Activated T-cell treated with anti-CD3 and anti-CD28 coated beads for 24 hours (primary cell): ENCODE measurements around the gene ZNF423.

Source experiments
- DNase-seq: peaks from one replicate; pipeline ENCODE4 v3.0.0-alpha.2; 2020; ENCODE audit warnings: low read depth

The ZNF423 gene

GRCh38 chr16:49848530-49848929 is 7.4 kb downstream of the ZNF423 start:
- no peak for DNase-seq

- DNase-seq: no peak
These were observed 9.1 kb downstream of the ZNF423 start for GRCh38 chr16:49846800-49847199.

- DNase-seq: no peak
These were observed 11.6 kb downstream of the ZNF423 start for GRCh38 chr16:49844359-49844758.

DNA sequence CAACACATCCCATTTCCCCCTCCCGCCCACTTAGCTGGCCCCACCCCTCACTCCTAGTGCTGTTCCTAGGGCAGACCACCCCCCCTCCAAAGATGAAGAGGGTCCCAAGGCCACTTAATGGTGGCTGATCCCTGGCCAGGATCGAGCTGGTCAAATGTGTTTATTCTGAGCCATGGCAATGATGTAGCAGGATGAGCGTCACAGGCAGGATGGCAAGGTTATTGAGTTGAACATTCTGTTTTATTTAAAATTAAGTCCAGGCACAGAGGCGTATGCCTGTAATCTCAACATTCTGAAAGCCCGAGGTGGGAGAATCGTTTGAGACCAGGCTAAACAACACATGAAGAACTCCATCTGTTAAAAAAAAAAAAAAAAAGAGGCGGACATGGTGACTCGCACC is 12.2 kb downstream of the ZNF423 start:
- DNase-seq: no peak

DNA sequence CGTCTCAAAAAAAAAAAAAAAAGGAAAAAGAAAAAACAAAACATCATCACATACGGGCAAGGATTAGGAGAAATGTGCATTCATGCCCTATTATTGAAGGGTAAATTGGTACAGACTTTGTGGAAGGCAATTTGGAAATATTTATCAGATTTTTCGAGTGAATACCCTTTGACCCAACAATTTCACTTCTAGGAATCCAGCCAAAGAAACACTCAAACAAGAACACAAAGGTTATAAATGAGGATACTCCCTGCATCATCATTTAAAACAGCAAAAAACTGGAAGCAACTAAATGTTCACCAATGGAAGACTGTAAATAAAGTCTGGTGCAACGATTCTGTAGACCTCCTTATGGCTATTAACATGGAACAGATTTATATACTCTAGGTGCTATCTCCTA is 12.9 kb downstream of the ZNF423 start:
- DNase-seq: no peak

DNA sequence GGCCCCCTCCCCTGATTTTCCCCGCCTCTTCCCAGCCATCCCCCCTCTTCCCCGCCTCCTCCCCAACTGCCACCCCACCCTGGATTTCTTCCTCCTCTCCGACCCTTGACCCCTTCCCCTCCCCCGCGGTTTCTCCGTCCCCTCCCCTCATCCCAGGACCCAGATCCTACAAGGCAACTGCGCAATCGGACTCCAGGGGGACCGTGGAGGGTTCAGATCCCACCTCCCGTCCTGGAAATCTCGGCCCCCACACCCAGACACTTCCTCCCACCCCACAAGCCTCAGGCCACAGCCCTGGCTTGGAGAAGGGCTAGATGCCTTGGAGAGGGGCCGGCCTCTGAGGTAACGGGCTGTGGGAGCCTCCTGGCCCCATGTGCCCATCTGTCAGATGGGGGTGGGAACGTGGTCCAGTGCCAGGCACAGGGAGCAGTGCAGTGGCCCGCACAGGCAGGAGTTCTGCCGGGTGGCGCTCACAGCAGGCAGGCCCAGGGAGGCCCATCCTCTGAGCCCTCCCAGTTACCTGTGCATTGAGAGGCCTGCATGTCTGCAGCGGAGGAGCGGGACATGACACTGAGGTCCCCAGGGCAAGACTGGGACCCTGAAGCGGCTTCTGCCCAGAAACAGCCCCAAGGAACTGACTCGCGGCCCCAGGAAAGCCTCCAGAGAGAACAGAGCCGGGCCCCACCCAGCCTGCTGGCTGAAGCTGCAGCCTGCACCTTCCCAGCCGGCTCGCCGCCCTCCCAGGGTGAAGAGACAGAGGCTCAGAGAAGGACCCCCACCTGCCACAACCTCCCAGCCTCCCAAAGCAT is 16.7 kb downstream of the ZNF423 start:
- no peak for DNase-seq

DNA sequence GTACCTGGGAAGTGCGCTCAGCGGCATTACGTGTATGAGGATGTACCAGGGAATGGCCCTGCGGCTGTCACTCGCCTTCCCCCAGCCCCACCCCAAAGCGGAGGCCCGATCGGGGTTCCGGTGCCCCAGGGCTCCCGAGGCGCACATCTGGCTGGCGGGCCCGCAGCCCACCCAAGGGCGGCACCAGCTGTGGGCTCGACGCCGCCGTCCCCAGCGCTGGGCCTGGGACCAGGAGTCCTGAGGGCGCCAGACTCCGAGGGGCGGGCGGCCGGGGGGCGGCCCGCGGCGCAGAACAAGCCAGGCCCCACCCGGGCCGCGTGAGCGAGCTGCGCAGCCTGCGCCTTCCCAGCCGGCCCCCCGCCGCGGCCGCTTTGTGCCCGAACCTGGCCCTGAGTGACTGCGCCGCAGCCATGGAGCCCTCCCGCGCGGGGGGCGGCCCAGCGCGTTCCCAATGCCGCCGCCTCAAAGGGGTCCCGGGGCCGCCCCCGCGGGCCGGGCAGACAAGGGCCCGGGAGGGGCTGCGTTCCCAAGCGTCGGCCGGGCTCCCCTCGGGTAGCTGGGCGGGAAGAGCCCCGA is 17.4 kb downstream of the ZNF423 start:
- DNase-seq: no peak

GRCh38 chr16:49837688-49838410 is 18.1 kb downstream of the ZNF423 start:
- DNase-seq: no peak

DNA sequence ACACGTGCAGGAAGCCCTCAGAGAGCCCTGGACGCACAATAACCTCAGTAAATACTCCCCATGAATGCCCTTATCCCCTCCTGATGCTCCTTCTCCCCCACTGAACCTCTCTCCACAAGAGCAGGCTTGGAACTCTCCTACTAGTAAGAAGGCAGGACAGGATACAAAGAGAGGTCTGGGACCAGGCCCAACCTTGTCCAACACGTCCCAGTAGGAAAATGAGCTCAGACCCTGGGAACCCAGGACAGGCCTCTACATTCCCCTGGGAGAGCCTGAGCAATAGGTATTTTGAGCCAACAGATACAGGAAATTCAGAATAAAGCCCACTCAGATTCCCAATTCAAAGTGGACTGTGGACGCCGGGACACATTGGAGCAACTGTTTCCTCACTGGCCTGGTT is 19.2 kb downstream of the ZNF423 start:
- no peak for DNase-seq

DNA sequence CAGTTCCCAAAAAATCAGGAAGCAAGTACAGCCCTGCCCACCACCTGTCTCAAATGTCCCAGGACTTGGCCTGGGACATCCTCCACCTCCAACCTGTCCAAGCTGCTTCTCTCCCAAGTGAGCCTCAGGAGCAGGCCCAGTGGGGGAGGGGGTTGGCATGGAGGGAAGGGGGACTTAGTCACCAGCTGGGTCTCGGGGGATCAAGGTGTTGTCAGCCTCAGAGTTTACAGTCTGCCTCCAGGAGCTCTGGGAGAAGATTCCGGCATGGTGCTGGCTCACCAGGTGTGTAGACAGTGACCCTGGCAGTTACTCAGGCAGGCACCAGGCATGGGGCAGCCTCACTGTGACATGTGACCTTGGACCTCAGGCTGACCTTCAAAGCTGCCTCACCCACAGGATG is 19.7 kb downstream of the ZNF423 start:
- no peak for DNase-seq

- no peak for DNase-seq
These were observed 20.6 kb downstream of the ZNF423 start for GRCh38 chr16:49835161-49835777.

DNA sequence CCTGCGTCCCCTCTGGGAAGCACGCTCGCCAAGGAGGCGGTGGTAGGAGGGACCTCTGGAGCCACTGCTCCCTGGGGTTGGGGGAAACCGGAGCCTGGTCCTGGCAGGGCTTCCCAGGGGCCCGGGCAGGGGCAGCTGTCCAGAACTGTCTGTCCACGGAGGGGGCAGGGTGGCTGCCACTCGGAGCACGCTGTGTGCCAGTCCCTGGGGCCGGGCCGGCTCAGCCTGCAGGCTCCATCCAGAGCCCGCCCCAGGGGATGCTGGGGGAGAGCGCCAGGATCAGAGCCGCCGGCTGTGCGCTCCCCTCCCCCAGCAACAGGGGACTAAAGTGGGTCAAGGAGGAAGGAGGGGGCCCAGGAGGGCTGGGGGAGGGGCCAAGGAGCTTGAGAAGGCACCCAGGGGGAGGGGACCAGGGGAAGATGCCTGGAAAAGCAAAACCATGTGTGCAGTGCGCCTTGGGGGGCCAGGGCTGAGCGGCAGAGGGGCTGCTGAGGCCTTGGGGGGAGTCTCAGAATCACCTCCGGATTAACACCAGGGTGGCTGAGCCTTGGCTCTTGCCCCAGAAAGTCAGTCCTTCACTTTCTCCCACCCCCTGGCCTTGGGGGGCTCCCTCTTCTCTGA is 21.3 kb downstream of the ZNF423 start:
- DNase-seq: no peak

- DNase-seq: no peak
These were observed 21.9 kb downstream of the ZNF423 start for GRCh38 chr16:49833796-49834530.

- no peak for DNase-seq
These were observed 22.8 kb downstream of the ZNF423 start for GRCh38 chr16:49833085-49833484.

DNA sequence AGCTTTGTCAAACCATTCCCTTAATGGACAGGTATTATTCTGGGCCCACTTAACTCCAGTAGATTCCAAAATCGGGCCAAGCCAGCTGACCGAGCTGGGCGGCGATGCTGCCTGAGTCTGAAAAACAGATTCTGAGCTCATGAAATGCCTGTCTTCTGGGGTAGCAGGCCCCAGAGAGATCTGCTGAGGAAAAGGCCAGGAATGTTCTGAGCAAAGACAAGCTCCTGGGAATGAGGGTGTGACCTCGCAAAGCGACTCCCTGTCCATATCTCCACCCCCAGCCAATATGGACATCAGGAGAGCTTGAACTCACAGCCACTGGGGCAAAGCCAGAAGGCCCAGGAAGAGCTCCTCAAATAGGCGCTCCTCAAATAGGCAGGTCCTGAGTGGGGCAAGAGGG is 23.7 kb downstream of the ZNF423 start:
- no peak for DNase-seq

- no peak for DNase-seq
These were observed 25.0 kb downstream of the ZNF423 start for GRCh38 chr16:49830873-49831272.

GRCh38 chr16:49828533-49829267 is 27.2 kb downstream of the ZNF423 start:
- no peak for DNase-seq

DNA sequence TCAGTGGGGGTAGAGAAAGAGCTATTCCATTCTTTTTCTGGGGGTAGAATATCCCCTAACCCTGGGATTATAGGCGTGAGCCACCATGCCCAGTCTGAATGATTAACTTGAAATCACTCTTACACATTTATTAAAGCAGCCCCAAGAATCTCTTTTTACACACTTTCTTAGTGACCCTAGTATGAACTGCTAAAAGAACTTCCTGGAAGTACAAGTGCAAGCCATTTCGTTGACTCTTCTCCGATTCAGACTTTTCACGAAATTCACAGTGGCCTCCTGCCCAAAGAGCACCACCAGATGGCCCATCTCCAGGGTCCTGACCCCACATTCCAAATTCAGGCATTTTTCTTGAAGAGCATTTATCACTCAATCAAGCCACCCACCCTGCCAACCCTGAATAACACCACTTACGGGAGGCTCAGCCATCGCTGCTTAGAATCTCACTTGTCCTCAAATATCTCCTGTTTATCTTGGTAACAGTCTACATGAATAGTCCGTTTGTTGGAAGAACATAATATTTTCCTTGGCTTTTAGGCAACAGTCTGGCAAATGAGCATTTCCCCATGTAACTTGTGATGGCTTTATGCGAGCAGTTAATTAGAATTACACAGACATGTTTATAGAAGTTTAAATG is 28.0 kb downstream of the ZNF423 start:
- DNase-seq: no peak

- no peak for DNase-seq
These were observed 29.4 kb downstream of the ZNF423 start for GRCh38 chr16:49826515-49826914.

- DNase-seq: no peak
These were observed 30.9 kb downstream of the ZNF423 start for GRCh38 chr16:49825041-49825440.
